Measurements from ENCODE around the gene PIGR. TPM values are rescaled to one million over a fixed set of nuclear protein-coding genes. Genes with fewer than 3 reads are reported as not detected.

The PIGR gene
- total and polyA plus RNA-seq, 2 of the 4 experiments (the other 2 are of a cell fraction): not detected

GRCh38 chr1:206949208-206949607 is 2.9 kb upstream of the PIGR start:
- no peak overlapping the region for H3K4me3 ChIP-seq (ENCODE audit: insufficient read depth, low read depth, low read length)
- intact Hi-C loops (cut with micrococcal nuclease) (no loop called here), dilution Hi-C loops (cut with HindIII; ENCODE audit: low sequenced_read_pairs, unreplicated experiment) (no loop called here), in situ Hi-C loops (cut with MboI; ENCODE audit: low sequenced_read_pairs) (no loop called here)
- H3K79me1 ChIP-seq (ENCODE audit: low read depth in 1 of 2, low read length in 2 of 2): no peaks in the 10 kb centered on the region
- no peaks in the 10 kb centered on the region for H3K4me1 ChIP-seq (ENCODE audit: control insufficient read depth, insufficient read depth, low read length)
- H3K9me1 ChIP-seq (ENCODE audit: insufficient read depth, low read length): no peaks in the 10 kb centered on the region
- H3K9me3 ChIP-seq (ENCODE audit: control insufficient read depth, insufficient read depth, low read length): peaks cover 3% of the 10 kb centered on the region
- H4K5ac ChIP-seq (ENCODE audit: low read depth, low read length): no peak overlapping the region
- H3K27ac ChIP-seq (ENCODE audit: insufficient read depth, low read length): no peak overlapping the region
- H3K14ac ChIP-seq (replicated peaks; ENCODE audit: low read depth, low read length): no peak overlapping the region
- no peak overlapping the region for H3K56ac ChIP-seq (ENCODE audit: extremely low read depth, insufficient read depth, low read length)
- no peak overlapping the region for H4K91ac ChIP-seq (ENCODE audit: insufficient read depth, low read depth, low read length)
- TF ChIP-seq MXI1 (IDR thresholded peaks at IDR 0.05; ENCODE audit: borderline replicate concordance, low read depth, low read length) (no peak), CEBPB (IDR thresholded peaks at IDR 0.05; ENCODE audit: low read depth, low read length) (no peak), BHLHE40 (IDR thresholded peaks at IDR 0.05; ENCODE audit: low read depth, low read length) (no peak), FOS (IDR thresholded peaks at IDR 0.05; ENCODE audit: low read depth, low read length) (no peak), USF2 (IDR thresholded peaks at IDR 0.05; ENCODE audit: low read depth, low read length) (no peak)
- no peak overlapping the region for H3K4ac ChIP-seq (ENCODE audit: low read depth, low read length)
- H2AK5ac ChIP-seq (ENCODE audit: low read depth, low read length): no peak overlapping the region
- no peak overlapping the region for H2BK20ac ChIP-seq (ENCODE audit: low read depth, low read length)
- no peak overlapping the region for H2BK15ac ChIP-seq (ENCODE audit: low read depth, low read length)
- H3K4me2 ChIP-seq (ENCODE audit: low read depth, low read length): no peak overlapping the region
- POLR2A ChIA-PET (ENCODE audit: unreplicated experiment): no interaction called here
- no peak overlapping the region for H3K23ac ChIP-seq (ENCODE audit: low read depth, low read length)
- ATAC-seq (ENCODE audit: low read depth) (no peak), DNase-seq (no peak)
- no peak overlapping the region for H4K8ac ChIP-seq (ENCODE audit: low read depth in 2 of 2, low read length in 2 of 2)
- no peak overlapping the region for H3K9ac ChIP-seq (ENCODE audit: low read depth, low read length)
- H2BK5ac ChIP-seq (ENCODE audit: low read depth, low read length, poor library complexity, severe bottlenecking): no peak overlapping the region
- H3K18ac ChIP-seq (ENCODE audit: low read depth, low read length): no peak overlapping the region
- H3K36me3 ChIP-seq (ENCODE audit: control insufficient read depth, insufficient read depth, low read length): no peaks in the 10 kb centered on the region
- BruUV-seq (replicated peaks): no TSS peak
- H2AK9ac ChIP-seq (replicated peaks; ENCODE audit: low read depth, low read length, poor library complexity): no peak overlapping the region
- H2AFZ ChIP-seq (replicated peaks; ENCODE audit: low read length, poor library complexity): no peak overlapping the region
- no CpG with 5 or more reads among the region's 4 CpGs for WGBS, 2 experiments (ENCODE audit: extremely low coverage in 2 of 2, insufficient read length in 1 of 2)
- CTCF ChIA-PET: no interaction called here
- peaks cover 45% of the 10 kb centered on the region for H3K27me3 ChIP-seq (ENCODE audit: control insufficient read depth, insufficient read depth, low read length)
- H4K20me1 ChIP-seq (ENCODE audit: insufficient read depth, low read length): no peaks in the 10 kb centered on the region
- no peak overlapping the region for H2BK120ac ChIP-seq (ENCODE audit: low read depth, low read length)

Data from IMR-90 (cell line).